Activated naive CD8-positive, alpha-beta T cell treated with anti-CD3 and anti-CD28 coated beads, Interleukin-2, amount 50 U/mL, for 24 hours (primary cell): ENCODE data around the gene KLF3.

Experiments used
- ATAC-seq: fragments of 150-1000 bp; cut with Tn5 transposase; one replicate; pipeline ENCODE4 v1.10.0; 2021
- DNase-seq: peaks from one replicate; pipeline ENCODE4 v3.0.0; 2021
- H3K27ac Mint-ChIP-seq: one replicate; pipeline ENCODE4 v1.8.0; 2021; ENCODE audit warnings: mild to moderate bottlenecking, mixed read lengths
- H3K27me3 Mint-ChIP-seq: one replicate; pipeline ENCODE4 v1.8.0; 2021; ENCODE audit warnings: mixed read lengths
- H3K36me3 Mint-ChIP-seq: one replicate; pipeline ENCODE4 v1.8.0; 2021; ENCODE audit warnings: low read depth, mixed read lengths
- H3K4me1 Mint-ChIP-seq: one replicate; pipeline ENCODE4 v1.8.0; 2021; ENCODE audit warnings: mixed read lengths
- H3K4me3 Mint-ChIP-seq: one replicate; pipeline ENCODE4 v1.8.0; 2021; ENCODE audit warnings: mild to moderate bottlenecking, moderate library complexity, mixed read lengths
- H3K9me3 Mint-ChIP-seq: one replicate; pipeline ENCODE4 v1.8.0; 2021; ENCODE audit warnings: mixed read lengths

Gene KLF3

DNA sequence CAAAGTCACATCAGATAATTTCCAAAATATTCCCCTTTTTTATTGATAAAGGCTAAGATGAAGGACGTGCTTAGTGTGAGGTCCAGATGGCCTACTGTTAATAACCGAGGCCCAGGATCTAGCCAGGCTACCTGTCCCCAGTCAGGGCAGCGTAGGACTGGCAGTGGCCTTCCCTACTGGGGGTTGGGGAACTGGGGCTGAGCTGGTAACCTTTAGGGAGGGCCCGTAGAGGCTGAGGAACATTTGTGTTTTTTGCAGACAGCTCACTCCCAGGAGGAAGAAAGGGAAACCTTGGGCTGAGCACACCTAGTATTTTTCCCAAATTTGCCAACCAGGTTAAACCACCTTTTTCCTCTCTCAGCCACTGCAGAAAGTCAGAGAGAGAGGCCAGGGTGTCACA, 59.1 kb downstream of the KLF3 start:
- Mint-ChIP-seq H3K27me3 (no peaks in the 10 kb centered on the region), H3K36me3 (no peaks in the 10 kb centered on the region)
- ATAC-seq: no peak

DNA sequence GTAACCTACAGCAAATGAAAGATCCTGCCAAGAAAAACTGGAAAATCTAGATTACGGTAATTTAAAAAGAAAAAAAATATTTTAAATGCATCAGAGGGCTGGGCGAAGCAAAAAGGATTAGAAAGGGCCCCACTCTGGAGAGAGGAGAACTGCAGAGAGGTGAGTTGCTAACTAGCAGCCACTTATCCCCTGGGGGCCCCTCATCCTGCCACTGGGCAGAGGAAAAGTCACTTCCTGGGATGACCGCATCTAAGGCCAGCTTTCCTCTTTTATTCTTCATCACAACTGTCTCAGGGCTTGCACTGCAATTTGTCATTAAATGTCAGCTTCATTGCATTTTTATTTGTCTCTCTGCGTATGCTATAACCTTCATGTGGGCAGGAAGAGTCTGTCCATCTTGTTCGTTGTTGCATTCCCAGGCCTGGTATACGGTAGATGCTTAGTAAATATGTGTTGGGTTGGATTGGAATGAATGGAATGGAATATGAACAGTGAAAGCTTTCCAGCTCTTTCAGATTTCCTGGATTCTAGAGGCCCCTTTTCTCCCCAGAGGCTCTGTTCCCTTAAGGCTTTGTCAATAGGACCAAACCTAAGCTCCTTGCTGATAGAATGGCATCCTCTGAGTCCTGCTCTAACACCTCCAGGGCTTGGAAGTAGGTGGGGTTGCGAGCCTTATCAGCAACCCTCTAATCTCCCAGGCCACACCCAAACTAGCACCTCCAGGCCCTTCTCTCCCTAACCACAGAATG, 59.9 kb downstream of the KLF3 start:
- Mint-ChIP-seq H3K4me1 (no peaks in the 10 kb centered on the region), H3K4me3 (no peak overlapping the region), H3K27me3 (no peaks in the 10 kb centered on the region), H3K27ac (no peak overlapping the region), H3K9me3 (no peaks in the 10 kb centered on the region), H3K36me3 (no peaks in the 10 kb centered on the region)
- DNase-seq: no peak
- no peak for ATAC-seq

More for the DNA sequence above, 59.1 kb downstream of the KLF3 start:
- Mint-ChIP-seq H3K4me1 (no peaks in the 10 kb centered on the region), H3K4me3 (no peak overlapping the region), H3K27ac (no peak overlapping the region), H3K9me3 (no peaks in the 10 kb centered on the region)
- DNase-seq: no peak

DNA sequence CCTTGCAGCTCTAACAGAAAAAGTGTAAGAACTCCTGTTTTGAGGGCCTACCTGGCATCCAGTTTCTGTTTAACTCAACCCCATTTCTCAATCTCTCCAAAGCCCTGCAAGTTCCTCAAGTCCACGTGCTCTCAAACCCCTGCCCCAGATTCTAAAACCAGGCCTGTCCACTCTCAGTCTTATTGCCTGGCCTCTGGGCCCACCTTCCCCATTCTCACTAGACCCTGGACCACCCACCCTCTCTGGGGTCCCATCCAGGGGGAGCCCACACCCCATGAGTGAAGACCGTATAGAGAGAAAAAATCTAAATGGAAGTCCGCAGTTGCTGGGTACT, 60.4 kb downstream of the KLF3 start:
- H3K27ac Mint-ChIP-seq: no peak overlapping the region
- ATAC-seq (no peak), DNase-seq (no peak)
- no peaks in the 10 kb centered on the region for H3K4me1 Mint-ChIP-seq
- H3K4me3 Mint-ChIP-seq: no peak overlapping the region
- peaks cover 1% of the 10 kb centered on the region for H3K27me3 Mint-ChIP-seq
- no peaks in the 10 kb centered on the region for H3K9me3 Mint-ChIP-seq
- H3K36me3 Mint-ChIP-seq: no peaks in the 10 kb centered on the region

DNA sequence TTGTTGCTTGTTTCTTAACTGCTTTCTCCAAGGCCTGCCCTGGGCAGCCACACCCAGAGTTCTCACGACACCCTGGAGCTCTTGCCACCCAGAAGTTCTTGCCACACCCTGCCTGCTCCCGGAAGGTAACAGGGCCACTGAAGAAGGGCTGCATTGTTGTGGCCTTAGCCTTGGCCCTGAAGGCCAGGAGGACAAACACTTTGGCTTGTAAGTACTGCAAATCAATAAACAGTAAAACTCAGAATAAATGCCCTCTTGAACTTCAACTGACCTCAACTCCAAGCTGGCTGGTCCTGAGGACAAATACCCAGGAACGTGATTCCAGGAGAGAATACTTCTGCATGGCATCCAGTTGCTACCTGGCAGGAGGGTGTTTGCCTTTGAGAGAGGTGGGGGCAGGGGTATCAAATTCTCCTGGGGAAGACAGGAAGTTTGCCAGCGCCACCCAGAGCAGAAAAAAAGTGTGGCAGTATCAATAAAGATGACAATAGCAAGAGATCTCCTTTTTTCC, 64.7 kb downstream of the KLF3 start:
- Mint-ChIP-seq H3K36me3 (peaks cover 5% of the 10 kb centered on the region), H3K4me3 (no peak overlapping the region), H3K27me3 (peaks cover 7% of the 10 kb centered on the region), H3K27ac (no peak overlapping the region), H3K4me1 (peaks cover 17% of the 10 kb centered on the region), H3K9me3 (peaks cover 9% of the 10 kb centered on the region)
- no peak for DNase-seq
- no peak for ATAC-seq

DNA sequence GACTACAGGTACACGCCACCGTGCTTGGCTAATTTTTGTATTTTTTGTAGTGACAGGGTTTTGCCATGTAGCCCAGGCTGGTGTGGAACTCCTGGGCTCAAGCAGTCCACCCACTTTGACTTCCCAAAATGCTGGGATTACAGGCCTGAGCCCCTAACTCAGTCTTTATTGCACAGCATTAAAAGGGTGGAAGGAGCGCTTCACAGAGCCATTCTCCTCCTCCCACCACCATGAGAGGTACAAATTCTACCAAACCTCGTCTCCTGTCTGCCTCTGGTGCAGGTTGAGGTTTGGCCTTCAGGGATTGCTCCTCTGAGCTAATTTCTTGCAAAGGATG, 66.5 kb downstream of the KLF3 start:
- H3K27ac Mint-ChIP-seq: peak overlapping the region; percentile 82
- DNase-seq (no peak), ATAC-seq (no peak)
- peaks cover 8% of the 10 kb centered on the region for H3K36me3 Mint-ChIP-seq
- H3K27me3 Mint-ChIP-seq: peaks cover 10% of the 10 kb centered on the region
- peaks cover 18% of the 10 kb centered on the region for H3K4me1 Mint-ChIP-seq
- peaks cover 12% of the 10 kb centered on the region for H3K9me3 Mint-ChIP-seq
- no peak overlapping the region for H3K4me3 Mint-ChIP-seq

DNA sequence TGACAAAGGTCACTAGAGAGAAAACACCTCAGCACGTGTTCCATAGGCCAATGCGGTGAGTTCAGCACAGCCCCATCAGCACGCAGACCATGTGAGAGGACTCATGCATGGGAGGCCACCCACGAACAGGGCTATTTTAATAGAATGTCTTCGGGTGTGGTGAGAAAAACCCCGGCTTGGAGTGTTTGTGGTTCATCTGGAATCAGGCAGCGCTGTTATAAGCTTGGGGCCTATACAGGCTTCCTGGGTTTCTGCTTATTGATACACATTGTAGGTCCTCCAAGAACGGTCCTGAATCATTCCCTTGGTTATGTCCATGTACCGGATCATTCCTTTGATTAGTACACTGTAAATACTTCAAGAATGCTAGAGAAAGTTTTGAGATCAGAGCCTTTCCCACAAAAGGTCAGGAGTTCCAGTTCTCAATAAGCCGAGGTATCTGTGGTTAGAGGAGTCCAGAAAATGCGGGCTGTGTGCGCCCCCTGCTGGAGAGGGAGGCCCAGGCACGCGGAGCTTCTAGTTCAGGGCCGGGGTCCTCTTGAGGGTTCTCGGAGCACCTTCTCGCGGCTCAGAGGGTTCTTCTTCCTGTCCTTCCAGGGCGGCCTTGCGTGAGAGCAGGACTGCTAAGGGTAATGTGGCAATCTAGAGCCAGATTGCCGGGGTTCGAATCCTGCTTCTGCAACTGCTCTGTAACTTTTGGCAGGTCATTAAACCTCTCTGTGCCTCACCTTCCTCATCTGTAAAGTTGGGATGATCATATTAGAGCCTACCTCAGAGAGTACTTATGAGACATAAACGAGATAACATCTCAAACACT, 67.0 kb downstream of the KLF3 start:
- Mint-ChIP-seq H3K9me3 (peaks cover 12% of the 10 kb centered on the region), H3K4me1 (peaks cover 18% of the 10 kb centered on the region), H3K27ac (peak overlapping the region; percentile 82), H3K27me3 (peaks cover 10% of the 10 kb centered on the region), H3K36me3 (peaks cover 8% of the 10 kb centered on the region), H3K4me3 (peak overlapping the region; percentile 32)
- ATAC-seq (peak; percentile 95), DNase-seq (peak; percentile 88)

DNA sequence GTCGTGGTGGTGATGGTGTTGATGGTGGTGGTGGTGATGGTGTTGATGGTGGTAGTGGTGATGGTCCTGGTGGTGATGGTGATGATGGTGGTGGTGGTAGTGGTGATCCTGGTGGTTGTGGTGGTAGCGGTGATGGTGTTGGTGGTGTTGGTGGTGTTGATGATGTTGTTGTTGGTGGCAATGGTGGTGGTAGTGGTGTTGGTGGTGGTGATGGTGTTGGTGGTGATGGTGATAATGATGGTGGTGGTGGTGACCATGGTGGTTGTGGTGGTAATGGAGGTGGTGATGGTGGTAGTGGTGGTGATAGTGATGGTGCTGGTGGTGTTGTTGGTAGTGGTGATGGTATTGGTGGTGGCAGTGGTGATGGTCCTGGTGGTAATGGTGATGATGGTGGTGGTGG, 69.7 kb downstream of the KLF3 start:
- Mint-ChIP-seq H3K4me3 (peak overlapping the region; percentile 8), H3K9me3 (peaks cover 12% of the 10 kb centered on the region), H3K36me3 (peaks cover 8% of the 10 kb centered on the region), H3K4me1 (peaks cover 18% of the 10 kb centered on the region), H3K27ac (peak overlapping the region; percentile 65), H3K27me3 (peaks cover 10% of the 10 kb centered on the region)
- ATAC-seq (no peak), DNase-seq (no peak)

DNA sequence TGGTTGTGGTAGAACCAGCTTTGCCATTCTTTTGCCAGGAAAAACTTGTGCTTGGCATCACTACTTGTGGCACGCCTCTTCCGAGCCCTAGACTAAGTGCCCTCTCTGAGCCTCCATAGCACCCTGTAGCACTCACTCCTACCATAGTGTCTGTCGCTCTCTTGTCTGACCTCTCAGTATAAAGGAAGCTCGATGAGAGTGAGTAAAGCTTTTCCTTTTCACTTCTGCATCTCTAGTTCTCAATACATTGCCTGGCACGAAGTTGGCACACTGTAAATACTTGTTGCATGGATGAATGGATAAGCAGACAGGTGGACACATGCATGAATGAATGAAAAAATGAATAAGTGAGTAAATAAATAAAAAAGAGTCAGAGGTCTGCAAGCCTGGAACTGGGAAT, 70.4 kb downstream of the KLF3 start:
- Mint-ChIP-seq H3K9me3 (peaks cover 12% of the 10 kb centered on the region), H3K27ac (no peak overlapping the region)
- no peak for ATAC-seq

DNA sequence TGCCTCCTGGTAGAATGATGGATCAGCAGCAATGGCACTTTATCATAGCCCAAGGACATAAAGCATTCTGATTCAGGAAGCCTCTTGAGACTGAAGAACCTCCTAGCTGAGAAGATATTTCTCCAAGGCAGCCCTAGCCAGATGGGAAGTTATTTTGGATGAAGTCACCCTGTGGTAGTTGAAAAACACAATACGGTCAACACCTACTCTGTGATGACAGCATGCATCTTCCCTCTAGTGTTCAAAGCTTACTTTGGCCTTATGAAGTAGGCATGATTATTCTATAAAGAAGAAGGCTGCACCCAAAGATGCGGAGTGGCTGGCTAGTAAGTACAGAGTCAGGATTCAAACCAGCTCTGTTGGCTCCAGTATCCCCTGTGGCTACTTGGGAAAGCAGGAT, 70.9 kb downstream of the KLF3 start:
- peaks cover 12% of the 10 kb centered on the region for H3K9me3 Mint-ChIP-seq
- peaks cover 17% of the 10 kb centered on the region for H3K4me1 Mint-ChIP-seq

More for the DNA sequence above, 70.4 kb downstream of the KLF3 start:
- Mint-ChIP-seq H3K36me3 (peaks cover 8% of the 10 kb centered on the region), H3K4me1 (peaks cover 18% of the 10 kb centered on the region), H3K27me3 (peaks cover 8% of the 10 kb centered on the region), H3K4me3 (no peak overlapping the region)
- no peak for DNase-seq

DNA sequence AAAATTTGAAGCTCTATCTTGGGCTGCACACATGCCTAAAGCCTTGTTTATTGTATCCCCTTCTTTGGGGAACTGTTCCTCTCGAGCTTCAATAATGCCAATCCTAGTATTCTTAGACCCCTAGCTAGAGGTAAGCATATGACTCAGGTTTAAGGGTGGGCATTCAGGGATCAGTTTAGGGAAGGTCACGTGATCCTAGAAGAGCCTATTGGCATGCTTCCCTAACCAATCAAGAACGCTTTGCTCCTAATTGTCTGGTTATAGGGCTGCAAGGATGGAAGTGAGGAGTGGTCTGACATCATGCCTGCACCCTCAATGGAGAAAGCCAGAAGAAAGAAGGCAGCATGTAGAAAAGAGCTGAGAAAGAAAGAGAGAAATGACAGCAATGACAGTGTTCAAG, 71.9 kb downstream of the KLF3 start:
- no peak overlapping the region for H3K4me3 Mint-ChIP-seq
- DNase-seq (no peak), ATAC-seq (no peak)
- H3K27ac Mint-ChIP-seq: no peak overlapping the region
- H3K9me3 Mint-ChIP-seq: peaks cover 12% of the 10 kb centered on the region
- H3K4me1 Mint-ChIP-seq: peaks cover 8% of the 10 kb centered on the region
- peaks cover 8% of the 10 kb centered on the region for H3K36me3 Mint-ChIP-seq
- H3K27me3 Mint-ChIP-seq: peaks cover 8% of the 10 kb centered on the region

More for the DNA sequence above, 70.9 kb downstream of the KLF3 start:
- no peak overlapping the region for H3K4me3 Mint-ChIP-seq
- DNase-seq (no peak), ATAC-seq (no peak)
- peaks cover 8% of the 10 kb centered on the region for H3K27me3 Mint-ChIP-seq
- no peak overlapping the region for H3K27ac Mint-ChIP-seq
- peaks cover 8% of the 10 kb centered on the region for H3K36me3 Mint-ChIP-seq

DNA sequence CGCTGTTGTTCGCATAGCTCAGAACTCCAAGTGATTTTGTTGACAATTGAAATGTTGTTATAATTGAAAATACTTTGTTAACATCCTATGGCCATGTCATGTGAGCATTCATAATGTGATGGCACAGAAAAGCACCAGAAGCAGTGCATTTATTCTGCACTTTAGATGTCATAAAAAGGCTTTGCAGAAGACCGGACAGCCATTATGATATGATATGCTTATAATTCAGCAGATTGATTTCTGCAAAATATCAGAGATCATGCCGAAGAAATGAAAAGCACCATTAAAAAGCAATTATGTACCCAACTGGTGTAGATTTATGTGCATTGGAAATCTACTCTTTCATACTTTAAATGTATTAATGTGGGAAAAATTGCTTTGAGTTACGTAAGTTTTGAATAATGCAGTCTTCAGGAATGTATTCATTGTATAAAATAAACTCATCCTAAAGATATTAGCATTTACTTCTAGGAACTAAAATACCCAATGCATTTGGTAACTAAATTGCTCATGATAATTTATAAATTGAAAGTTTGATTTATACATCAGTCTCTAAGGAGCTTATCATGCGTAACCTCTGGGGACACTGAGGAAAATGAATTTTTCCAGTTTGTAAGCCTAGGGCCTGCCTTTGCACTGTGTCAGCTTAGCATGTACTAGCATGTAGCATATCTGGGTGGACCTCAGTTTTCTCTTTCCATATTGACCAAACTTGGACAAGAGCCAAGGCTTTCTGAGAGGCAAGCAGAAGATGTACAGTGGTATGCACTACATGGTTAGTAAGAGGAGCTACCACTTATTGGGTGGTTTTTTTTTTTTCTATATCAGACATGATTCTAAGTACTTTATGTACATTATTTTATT, 75.2 kb downstream of the KLF3 start:
- no peaks in the 10 kb centered on the region for H3K36me3 Mint-ChIP-seq
- no peak overlapping the region for H3K4me3 Mint-ChIP-seq
- no peaks in the 10 kb centered on the region for H3K9me3 Mint-ChIP-seq
- peaks cover 3% of the 10 kb centered on the region for H3K4me1 Mint-ChIP-seq
- no peak for DNase-seq
- H3K27me3 Mint-ChIP-seq: no peaks in the 10 kb centered on the region
- ATAC-seq: no peak
- no peak overlapping the region for H3K27ac Mint-ChIP-seq

DNA sequence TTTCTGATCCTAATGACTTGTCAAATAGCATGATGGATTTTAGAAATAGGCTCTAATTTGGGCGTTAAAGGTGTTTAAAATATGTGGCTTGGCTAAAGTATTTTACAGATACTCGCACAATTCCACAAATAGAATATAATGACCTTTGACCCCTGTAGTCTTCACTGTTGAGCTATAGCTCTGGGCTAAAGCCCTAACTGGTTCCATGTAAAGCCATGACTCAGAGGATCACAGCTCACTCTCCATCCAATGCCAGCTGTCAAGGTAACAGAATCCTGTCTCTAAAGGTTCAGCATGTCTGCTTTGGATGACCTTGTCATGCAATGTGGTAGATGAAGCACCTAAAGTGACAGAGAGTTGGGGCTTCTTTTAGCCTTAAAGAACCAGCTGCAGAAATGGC, 76.3 kb downstream of the KLF3 start:
- DNase-seq (no peak), ATAC-seq (no peak)
- no peaks in the 10 kb centered on the region for H3K36me3 Mint-ChIP-seq
- peaks cover 3% of the 10 kb centered on the region for H3K4me1 Mint-ChIP-seq
- no peaks in the 10 kb centered on the region for H3K9me3 Mint-ChIP-seq
- H3K27ac Mint-ChIP-seq: no peak overlapping the region
- H3K4me3 Mint-ChIP-seq: no peak overlapping the region
- H3K27me3 Mint-ChIP-seq: no peaks in the 10 kb centered on the region

DNA sequence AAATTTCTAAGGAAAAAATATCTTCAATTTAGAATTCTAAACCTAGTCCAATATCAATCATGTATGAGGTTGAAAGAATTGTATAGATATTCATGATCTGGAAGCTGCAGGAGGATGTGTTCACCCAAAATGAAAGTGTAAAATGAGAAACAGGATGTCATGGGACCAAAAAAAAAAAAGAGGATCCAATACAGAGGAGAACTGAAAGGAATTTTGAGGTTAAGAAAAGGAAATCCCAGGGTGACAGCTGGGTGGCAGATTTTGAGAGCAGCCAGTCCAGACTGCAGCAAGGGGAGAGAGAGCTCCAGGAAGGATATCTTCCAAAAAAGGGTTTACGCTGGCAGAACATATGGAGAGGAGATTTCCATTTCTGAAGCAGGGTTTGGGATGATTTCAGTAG, 79.9 kb downstream of the KLF3 start:
- peaks cover 5% of the 10 kb centered on the region for H3K36me3 Mint-ChIP-seq
- no peak for ATAC-seq
- no peak overlapping the region for H3K4me3 Mint-ChIP-seq
- no peak for DNase-seq
- peaks cover 3% of the 10 kb centered on the region for H3K4me1 Mint-ChIP-seq
- H3K9me3 Mint-ChIP-seq: peaks cover 8% of the 10 kb centered on the region
- H3K27me3 Mint-ChIP-seq: no peaks in the 10 kb centered on the region
- no peak overlapping the region for H3K27ac Mint-ChIP-seq

DNA sequence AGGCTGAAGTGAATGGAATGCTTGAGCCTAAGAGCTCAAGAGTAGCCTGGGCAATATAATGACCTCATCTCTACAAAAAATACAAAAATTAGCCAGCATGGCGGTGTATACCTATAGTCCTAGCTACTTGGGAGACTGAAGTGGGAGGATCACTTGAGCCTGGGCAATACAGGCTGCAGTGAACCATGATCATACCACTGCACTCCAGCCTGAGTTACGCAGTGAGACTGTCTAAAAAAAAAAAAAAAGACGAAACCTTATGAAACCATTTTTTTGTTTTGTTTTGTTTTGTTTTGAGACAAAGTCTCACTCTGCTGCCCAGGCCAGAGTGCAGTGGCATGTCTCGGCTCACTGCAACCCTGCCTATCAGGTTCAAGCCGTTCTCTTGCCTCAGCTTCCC, 81.9 kb downstream of the KLF3 start:
- Mint-ChIP-seq H3K4me1 (peaks cover 3% of the 10 kb centered on the region), H3K4me3 (no peak overlapping the region), H3K27me3 (no peaks in the 10 kb centered on the region), H3K36me3 (peaks cover 5% of the 10 kb centered on the region), H3K27ac (no peak overlapping the region), H3K9me3 (peaks cover 8% of the 10 kb centered on the region)
- no peak for DNase-seq
- ATAC-seq: no peak
